ENCODE measurements around the gene KLF9. TPM values are rescaled to one million over a fixed set of nuclear protein-coding genes. Genes with fewer than 3 reads are reported as not detected.

Gene KLF9
- total and polyA plus RNA-seq, 2 donors from 2014 or later: 23.5 to 100 TPM

DNA sequence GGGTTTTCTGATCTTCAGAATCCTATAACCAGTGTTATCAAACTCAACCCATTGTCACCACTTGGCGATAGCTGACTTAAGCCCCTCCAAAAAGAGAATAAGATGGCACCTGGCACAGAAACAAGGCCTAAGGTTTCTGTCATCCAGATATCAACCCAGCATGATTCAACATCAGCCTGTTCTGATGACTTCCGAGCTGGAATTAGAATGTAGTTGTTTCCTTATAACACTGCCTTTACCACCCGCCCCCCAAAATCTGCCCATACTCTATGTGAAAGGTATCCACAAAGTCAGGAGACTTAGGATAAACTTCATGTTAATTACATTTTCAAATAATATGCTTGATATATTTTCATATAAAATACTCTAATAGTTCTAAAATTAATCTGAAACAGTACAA is 5.2 kb downstream of the KLF9 start:
- Histone ChIP-seq H3K9ac (ENCODE audit: low read length in 3 of 3) (peak overlapping the region in 1 of 3 donors; percentile 100), H3K9me3 (ENCODE audit: control insufficient read depth in 2 of 3, insufficient read depth in 1 of 3, low read length in 3 of 3) (no peaks in the 10 kb centered on the region), H3K4me1 (ENCODE audit: control insufficient read depth in 2 of 3, insufficient read depth in 2 of 3, low read depth in 1 of 3, low read length in 3 of 3) (peaks cover 4 to 42% (median 34%) of the 10 kb centered on the region in 3 donors), H3K27me3 (ENCODE audit: control insufficient read depth, insufficient read depth, low read length) (no peaks in the 10 kb centered on the region), H3K27ac (ENCODE audit: low read depth in 2 of 2, low read length in 2 of 2) (peak overlapping the region; percentile 28 to 58), H3K4me3 (ENCODE audit: low read length in 3 of 3) (peak overlapping the region in 2 of 3 donors; percentile 8 to 94), H3K36me3 (ENCODE audit: control insufficient read depth in 2 of 3, insufficient read depth in 3 of 3, low read length in 3 of 3) (peaks cover 0 to 2% (median 0%) of the 10 kb centered on the region in 3 donors)
- intact Hi-C loops (cut with DNase I): no loop called here
- DNase-seq: no peak
- TF ChIP-seq, protein P1, sequence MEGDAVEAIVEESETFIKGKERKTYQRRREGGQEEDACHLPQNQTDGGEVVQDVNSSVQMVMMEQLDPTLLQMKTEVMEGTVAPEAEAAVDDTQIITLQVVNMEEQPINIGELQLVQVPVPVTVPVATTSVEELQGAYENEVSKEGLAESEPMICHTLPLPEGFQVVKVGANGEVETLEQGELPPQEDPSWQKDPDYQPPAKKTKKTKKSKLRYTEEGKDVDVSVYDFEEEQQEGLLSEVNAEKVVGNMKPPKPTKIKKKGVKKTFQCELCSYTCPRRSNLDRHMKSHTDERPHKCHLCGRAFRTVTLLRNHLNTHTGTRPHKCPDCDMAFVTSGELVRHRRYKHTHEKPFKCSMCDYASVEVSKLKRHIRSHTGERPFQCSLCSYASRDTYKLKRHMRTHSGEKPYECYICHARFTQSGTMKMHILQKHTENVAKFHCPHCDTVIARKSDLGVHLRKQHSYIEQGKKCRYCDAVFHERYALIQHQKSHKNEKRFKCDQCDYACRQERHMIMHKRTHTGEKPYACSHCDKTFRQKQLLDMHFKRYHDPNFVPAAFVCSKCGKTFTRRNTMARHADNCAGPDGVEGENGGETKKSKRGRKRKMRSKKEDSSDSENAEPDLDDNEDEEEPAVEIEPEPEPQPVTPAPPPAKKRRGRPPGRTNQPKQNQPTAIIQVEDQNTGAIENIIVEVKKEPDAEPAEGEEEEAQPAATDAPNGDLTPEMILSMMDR (IDR thresholded peaks at IDR 0.05; ENCODE audit: borderline replicate concordance, extremely low read depth, insufficient read depth): no peak
- no peak for FAIRE-seq

DNA sequence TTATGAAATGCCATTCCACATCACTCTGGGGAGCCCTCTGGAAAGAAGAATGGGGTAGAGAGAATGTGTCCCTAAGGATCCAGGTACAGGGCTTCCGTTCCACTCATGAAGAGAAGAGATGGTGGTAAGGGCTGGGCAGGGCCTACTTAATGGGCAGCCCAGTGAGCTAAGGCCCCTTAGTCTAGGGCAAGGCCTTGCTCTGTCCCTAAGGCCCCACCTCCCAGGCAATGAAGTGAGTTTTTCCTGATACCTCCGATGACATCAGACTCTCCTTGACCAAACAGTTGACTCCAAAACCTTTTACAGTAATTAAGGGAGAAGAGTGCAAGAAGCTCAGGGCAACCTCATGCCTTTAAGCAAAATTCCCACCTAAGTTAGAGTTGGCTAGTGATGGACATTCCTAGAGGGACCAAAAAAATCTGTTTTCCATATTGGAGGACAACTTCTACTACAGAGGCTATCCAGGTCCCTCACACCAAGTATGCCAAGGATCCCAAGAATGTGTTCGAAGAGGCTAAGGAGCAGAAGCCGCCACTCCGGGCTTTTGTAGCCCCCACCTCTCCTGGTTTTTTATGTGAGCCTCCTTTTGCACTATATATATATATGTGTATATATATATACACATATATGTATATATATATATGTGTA is 5.9 kb downstream of the KLF9 start:
- Histone ChIP-seq H3K27me3 (ENCODE audit: control insufficient read depth, insufficient read depth, low read length) (no peaks in the 10 kb centered on the region), H3K4me3 (ENCODE audit: low read length in 3 of 3) (peak overlapping the region in 2 of 3 donors; percentile 26 to 39), H3K27ac (ENCODE audit: low read depth in 2 of 2, low read length in 2 of 2) (peak overlapping the region in 1 of 2 donors; percentile 10), H3K9ac (ENCODE audit: low read length in 3 of 3) (no peak overlapping the region), H3K36me3 (ENCODE audit: control insufficient read depth in 2 of 3, insufficient read depth in 3 of 3, low read length in 3 of 3) (peaks cover 0 to 2% (median 0%) of the 10 kb centered on the region in 3 donors), H3K4me1 (ENCODE audit: control insufficient read depth in 2 of 3, insufficient read depth in 2 of 3, low read depth in 1 of 3, low read length in 3 of 3) (peaks cover 4 to 49% (median 42%) of the 10 kb centered on the region in 3 donors), H3K9me3 (ENCODE audit: control insufficient read depth in 2 of 3, insufficient read depth in 1 of 3, low read length in 3 of 3) (no peaks in the 10 kb centered on the region)
- TF ChIP-seq, protein P1 (IDR thresholded peaks at IDR 0.05; ENCODE audit: borderline replicate concordance, extremely low read depth, insufficient read depth): no peak
- DNase-seq (no peak), FAIRE-seq (no peak)
- intact Hi-C loops (cut with DNase I): no loop called here

GRCh38 chr9:70407081-70407503 is 7.4 kb downstream of the KLF9 start:
- TF ChIP-seq, protein P1 (IDR thresholded peaks at IDR 0.05; ENCODE audit: borderline replicate concordance, extremely low read depth, insufficient read depth): no peak
- peaks cover 4 to 60% (median 50%) of the 10 kb centered on the region in 3 donors for H3K4me1 ChIP-seq (ENCODE audit: control insufficient read depth in 2 of 3, insufficient read depth in 2 of 3, low read depth in 1 of 3, low read length in 3 of 3)
- peak overlapping the region in 1 of 3 donors; percentile 15 for H3K9ac ChIP-seq (ENCODE audit: low read length in 3 of 3)
- H3K4me3 ChIP-seq (ENCODE audit: low read length in 3 of 3): peak overlapping the region in 2 of 3 donors; percentile 15 to 26
- H3K27me3 ChIP-seq (ENCODE audit: control insufficient read depth, insufficient read depth, low read length): no peaks in the 10 kb centered on the region
- intact Hi-C loops (cut with DNase I): no loop called here
- FAIRE-seq (no peak), DNase-seq (peak in 1 of 5 donors; percentile 50)
- no peaks in the 10 kb centered on the region for H3K9me3 ChIP-seq (ENCODE audit: control insufficient read depth in 2 of 3, insufficient read depth in 1 of 3, low read length in 3 of 3)
- peak overlapping the region; percentile 51 to 71 for H3K27ac ChIP-seq (ENCODE audit: low read depth in 2 of 2, low read length in 2 of 2)
- H3K36me3 ChIP-seq (ENCODE audit: control insufficient read depth in 2 of 3, insufficient read depth in 3 of 3, low read length in 3 of 3): peaks cover 0 to 2% (median 0%) of the 10 kb centered on the region in 3 donors
